ENCODE data around the gene AFAP1. TPM values are rescaled to one million over a fixed set of nuclear protein-coding genes. Genes with fewer than 3 reads are reported as not detected.
"Not testable (repeated sequence)": the region's sequence is repeated elsewhere in the genome, so short reads cannot be mapped to it uniquely, and the experiment has no call there.

The AFAP1 gene
- total RNA-seq, 1 donor from 2014 or later = 67.9 TPM

DNA sequence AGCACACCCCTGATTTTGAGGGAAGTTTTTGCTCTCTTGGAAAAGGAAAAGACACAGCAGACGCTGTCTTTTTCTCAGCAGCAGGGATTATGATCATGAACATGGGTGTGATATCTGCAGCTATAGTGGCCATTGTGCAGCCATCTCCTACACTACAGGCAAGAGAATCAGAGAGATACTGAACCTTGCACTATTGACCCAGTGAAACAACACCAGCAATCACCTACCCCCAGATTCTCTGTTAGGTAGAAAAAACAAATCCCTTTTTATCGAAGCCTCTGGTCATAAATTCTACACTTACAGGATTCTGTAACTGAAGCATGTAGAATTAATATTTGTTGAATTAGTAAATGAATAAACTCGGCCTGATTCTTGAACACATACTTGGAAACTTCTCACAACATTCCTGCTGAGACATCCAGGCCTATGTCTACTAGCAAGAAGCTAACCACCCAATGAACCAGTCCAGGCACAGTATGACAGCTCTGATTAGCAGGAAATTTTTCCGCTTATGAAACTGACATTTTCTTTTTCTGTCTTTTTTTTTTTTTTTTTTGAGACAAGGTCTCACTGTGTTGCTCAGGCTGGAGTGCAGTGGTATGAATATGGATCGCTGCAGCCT, 5.0 kb upstream of the AFAP1 start:
- H4K20me1 ChIP-seq (ENCODE audit: insufficient read depth, low read length) = no peaks in the 10 kb centered on the region
- H3K27ac ChIP-seq (ENCODE audit: low read depth, low read length) = no peak overlapping the region
- Mint-ChIP-seq H3K4me3 (ENCODE audit: unreplicated experiment) (no peak overlapping the region), H3K9me3 (ENCODE audit: unreplicated experiment) (no peaks in the 10 kb centered on the region), H3K4me1 (ENCODE audit: low read depth, unreplicated experiment) (peaks cover 10% of the 10 kb centered on the region), H3K27ac (ENCODE audit: unreplicated experiment) (no peak overlapping the region), H3K36me3 (ENCODE audit: low read depth, unreplicated experiment) (no peaks in the 10 kb centered on the region), H3K27me3 (ENCODE audit: low read depth, unreplicated experiment) (peaks cover 17% of the 10 kb centered on the region)
- H3K27me3 ChIP-seq (ENCODE audit: insufficient read depth, low read length) = peaks cover 3% of the 10 kb centered on the region
- H3K4me3 ChIP-seq (ENCODE audit: insufficient read depth, low read depth, low read length) = no peak overlapping the region
- FAIRE-seq (peak; percentile 9), DNase-seq (ENCODE audit: low read depth) (no peak)
- no peaks in the 10 kb centered on the region for H3K9me3 ChIP-seq (ENCODE audit: insufficient read depth, low read depth, low read length)
- TF ChIP-seq, protein P1, sequence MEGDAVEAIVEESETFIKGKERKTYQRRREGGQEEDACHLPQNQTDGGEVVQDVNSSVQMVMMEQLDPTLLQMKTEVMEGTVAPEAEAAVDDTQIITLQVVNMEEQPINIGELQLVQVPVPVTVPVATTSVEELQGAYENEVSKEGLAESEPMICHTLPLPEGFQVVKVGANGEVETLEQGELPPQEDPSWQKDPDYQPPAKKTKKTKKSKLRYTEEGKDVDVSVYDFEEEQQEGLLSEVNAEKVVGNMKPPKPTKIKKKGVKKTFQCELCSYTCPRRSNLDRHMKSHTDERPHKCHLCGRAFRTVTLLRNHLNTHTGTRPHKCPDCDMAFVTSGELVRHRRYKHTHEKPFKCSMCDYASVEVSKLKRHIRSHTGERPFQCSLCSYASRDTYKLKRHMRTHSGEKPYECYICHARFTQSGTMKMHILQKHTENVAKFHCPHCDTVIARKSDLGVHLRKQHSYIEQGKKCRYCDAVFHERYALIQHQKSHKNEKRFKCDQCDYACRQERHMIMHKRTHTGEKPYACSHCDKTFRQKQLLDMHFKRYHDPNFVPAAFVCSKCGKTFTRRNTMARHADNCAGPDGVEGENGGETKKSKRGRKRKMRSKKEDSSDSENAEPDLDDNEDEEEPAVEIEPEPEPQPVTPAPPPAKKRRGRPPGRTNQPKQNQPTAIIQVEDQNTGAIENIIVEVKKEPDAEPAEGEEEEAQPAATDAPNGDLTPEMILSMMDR (IDR thresholded peaks at IDR 0.05; ENCODE audit: insufficient read depth, low read depth, low read length) = no peak
- no peak for TF ChIP-seq EZH2 (IDR thresholded peaks at IDR 0.05; ENCODE audit: insufficient read depth, low read length)
- H3K4me2 ChIP-seq (ENCODE audit: low read length) = no peak overlapping the region
- no peaks in the 10 kb centered on the region for H3K79me2 ChIP-seq (ENCODE audit: insufficient read depth, low read length)
- no peaks in the 10 kb centered on the region for H3K36me3 ChIP-seq (ENCODE audit: insufficient read depth, low read length)
- no peak overlapping the region for H2AFZ ChIP-seq (ENCODE audit: low read depth, low read length)
- H3K4me1 ChIP-seq (ENCODE audit: insufficient read depth, low read length) = peaks cover 8% of the 10 kb centered on the region
- H3K9ac ChIP-seq (ENCODE audit: low read length) = no peak overlapping the region

DNA sequence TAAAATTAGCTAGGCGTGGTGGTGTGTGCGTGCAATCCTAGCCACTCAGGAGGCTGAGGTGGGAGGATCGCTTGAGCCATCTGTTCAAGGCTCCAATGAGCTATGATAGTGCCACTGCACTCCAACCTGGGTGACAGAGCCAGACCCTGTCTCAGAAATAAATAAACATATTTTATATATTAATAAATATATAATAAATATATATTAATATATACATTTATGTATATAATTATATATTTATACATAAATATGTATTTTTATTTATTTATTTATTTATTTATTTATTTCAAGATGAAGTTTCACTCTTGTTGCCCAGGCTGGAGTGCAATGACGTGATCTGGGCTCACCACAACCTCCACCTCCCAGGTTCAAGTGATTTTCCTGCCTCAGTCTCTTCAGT, 4.0 kb upstream of the AFAP1 start:
- not testable (repeated sequence) for H4K20me1 ChIP-seq (ENCODE audit: insufficient read depth, low read length); H3K79me2 ChIP-seq (ENCODE audit: insufficient read depth, low read length); H3K4me3 ChIP-seq (ENCODE audit: insufficient read depth, low read depth, low read length); H3K9me3 Mint-ChIP-seq (ENCODE audit: unreplicated experiment); H2AFZ ChIP-seq (ENCODE audit: low read depth, low read length); FAIRE-seq; H3K27me3 Mint-ChIP-seq (ENCODE audit: low read depth, unreplicated experiment); H3K36me3 ChIP-seq (ENCODE audit: insufficient read depth, low read length); H3K9ac ChIP-seq (ENCODE audit: low read length); H3K36me3 Mint-ChIP-seq (ENCODE audit: low read depth, unreplicated experiment); H3K4me2 ChIP-seq (ENCODE audit: low read length); H3K9me3 ChIP-seq (ENCODE audit: insufficient read depth, low read depth, low read length); H3K27ac Mint-ChIP-seq (ENCODE audit: unreplicated experiment); H3K27me3 ChIP-seq (ENCODE audit: insufficient read depth, low read length); H3K4me3 Mint-ChIP-seq (ENCODE audit: unreplicated experiment); H3K27ac ChIP-seq (ENCODE audit: low read depth, low read length); H3K4me1 ChIP-seq (ENCODE audit: insufficient read depth, low read length); DNase-seq (ENCODE audit: low read depth)
- peaks cover 10% of the 10 kb centered on the region for H3K4me1 Mint-ChIP-seq (ENCODE audit: low read depth, unreplicated experiment)

DNA sequence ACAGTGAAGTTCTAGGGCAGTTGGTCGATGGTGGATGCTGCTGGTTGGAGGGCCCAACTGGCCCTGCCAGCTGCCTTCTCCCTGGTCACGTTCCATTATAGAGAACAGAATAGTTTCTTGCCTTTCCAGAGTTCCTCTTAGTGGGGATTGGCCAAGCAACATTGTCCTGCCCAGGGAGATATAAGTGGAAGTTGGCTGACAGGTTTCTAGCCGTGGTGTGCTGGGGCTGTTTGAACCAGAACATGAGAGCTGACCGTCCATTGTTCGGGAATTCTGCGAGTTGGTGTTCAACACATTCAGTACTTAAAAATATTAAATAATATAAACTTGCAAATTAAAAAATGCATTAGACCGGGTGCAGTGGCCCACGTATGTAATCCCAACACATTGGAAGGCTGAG, 3.5 kb upstream of the AFAP1 start:
- Histone ChIP-seq H3K27me3 (ENCODE audit: insufficient read depth, low read length) (no peaks in the 10 kb centered on the region), H3K4me2 (ENCODE audit: low read length) (no peak overlapping the region), H3K4me3 (ENCODE audit: insufficient read depth, low read depth, low read length) (no peak overlapping the region), H3K9me3 (ENCODE audit: insufficient read depth, low read depth, low read length) (no peaks in the 10 kb centered on the region), H4K20me1 (ENCODE audit: insufficient read depth, low read length) (peaks cover 8% of the 10 kb centered on the region), H2AFZ (ENCODE audit: low read depth, low read length) (no peak overlapping the region), H3K79me2 (ENCODE audit: insufficient read depth, low read length) (peaks cover 15% of the 10 kb centered on the region), H3K9ac (ENCODE audit: low read length) (no peak overlapping the region), H3K27ac (ENCODE audit: low read depth, low read length) (no peak overlapping the region), H3K4me1 (ENCODE audit: insufficient read depth, low read length) (peaks cover 8% of the 10 kb centered on the region), H3K36me3 (ENCODE audit: insufficient read depth, low read length) (no peaks in the 10 kb centered on the region)
- H3K4me1 Mint-ChIP-seq (ENCODE audit: low read depth, unreplicated experiment) = peaks cover 11% of the 10 kb centered on the region
- no peak overlapping the region for H3K4me3 Mint-ChIP-seq (ENCODE audit: unreplicated experiment)
- TF ChIP-seq, protein P1 (IDR thresholded peaks at IDR 0.05; ENCODE audit: insufficient read depth, low read depth, low read length) = no peak
- TF ChIP-seq EZH2 (IDR thresholded peaks at IDR 0.05; ENCODE audit: insufficient read depth, low read length) = no peak
- DNase-seq (ENCODE audit: low read depth) (no peak), FAIRE-seq (no peak)
- no peak overlapping the region for H3K27ac Mint-ChIP-seq (ENCODE audit: unreplicated experiment)
- H3K9me3 Mint-ChIP-seq (ENCODE audit: unreplicated experiment) = no peaks in the 10 kb centered on the region
- no peaks in the 10 kb centered on the region for H3K36me3 Mint-ChIP-seq (ENCODE audit: low read depth, unreplicated experiment)
- peaks cover 4% of the 10 kb centered on the region for H3K27me3 Mint-ChIP-seq (ENCODE audit: low read depth, unreplicated experiment)

Measured in astrocyte (in vitro differentiated cells and primary cell).